ENCODE measurements around the gene HSBP1L1. TPM values are rescaled to one million over a fixed set of nuclear protein-coding genes. Genes with fewer than 3 reads are reported as not detected.
A peak's percentile ranks its signal among the peaks of the same experiment; 100 is the strongest.

The HSBP1L1 gene
- total and polyA plus RNA-seq, 4 experiments from 2014 or later = 12.7 to 34.8 (median 24.5) TPM

GRCh38 chr18:79962835-79963657 lies 1.4 kb upstream of the HSBP1L1 start:
- POLR2A ChIA-PET (ENCODE audit: partially characterized antibody) = interaction anchor here (0.9 to 1.0 kb wide), 3 partner anchors 11 to 147 kb away, joined by 3 read pairs; partner anchors contain the start of gene SLC66A2
- Histone ChIP-seq H3K9me3 (ENCODE audit: control insufficient read depth in 1 of 2, low read length in 2 of 2) (no peaks in the 10 kb centered on the region), H3K27ac (ENCODE audit: low read depth, low read length) (peak overlapping the region; percentile 54), H3K27me3 (ENCODE audit: insufficient read depth, low read length) (no peaks in the 10 kb centered on the region), H3K4me3 (ENCODE audit: low read length in 2 of 2) (peak overlapping the region in 1 of 2 donors; percentile 13), H3K36me3 (ENCODE audit: insufficient read depth, low read length) (no peaks in the 10 kb centered on the region), H3K4me1 (ENCODE audit: insufficient read depth, low read length) (peaks cover 38% of the 10 kb centered on the region)
- DNase-seq = peak; percentile 45 to 77 (median 52)
- H3K4me1 Mint-ChIP-seq = peaks cover 17 to 42% (median 29%) of the 10 kb centered on the region in 4 donors
- peak overlapping the region; percentile 71 to 85 (median 80) for H3K4me3 Mint-ChIP-seq
- CTCF ChIA-PET (ENCODE audit: partially characterized antibody) = interaction anchor here (0.8 to 2.4 kb wide), 5 partner anchors 8 to 196 kb away, joined by 3 to 10 read pairs (median 3); partner anchors contain the start of genes SLC66A2 and TXNL4A
- intact Hi-C loops (cut with micrococcal nuclease) = loop anchor here (10.0 kb wide), 1 partner anchor 438 kb away; no protein-coding TSS in a partner anchor
- peaks cover 0 to 2% (median 0%) of the 10 kb centered on the region in 8 donors for H3K9me3 Mint-ChIP-seq
- peaks cover 0 to 3% of the 10 kb centered on the region in 2 donors for H3K27me3 Mint-ChIP-seq
- peaks cover 0 to 4% of the 10 kb centered on the region in 2 donors for H3K36me3 Mint-ChIP-seq
- H3K27ac Mint-ChIP-seq = peak overlapping the region; percentile 76 to 96 (median 88)

GRCh38 chr18:79963658-79964329 lies 649 bp upstream of the HSBP1L1 start:
- Mint-ChIP-seq H3K36me3 (peaks cover 0 to 4% of the 10 kb centered on the region in 2 donors), H3K4me1 (peaks cover 17 to 42% (median 29%) of the 10 kb centered on the region in 4 donors), H3K9me3 (peaks cover 0 to 2% (median 0%) of the 10 kb centered on the region in 8 donors), H3K4me3 (peak overlapping the region; percentile 53 to 85 (median 80)), H3K27ac (peak overlapping the region in 5 of 7 donors; percentile 30 to 77 (median 41)), H3K27me3 (peaks cover 0 to 3% of the 10 kb centered on the region in 2 donors)
- Histone ChIP-seq H3K36me3 (ENCODE audit: insufficient read depth, low read length) (no peaks in the 10 kb centered on the region), H3K27me3 (ENCODE audit: insufficient read depth, low read length) (no peaks in the 10 kb centered on the region), H3K9me3 (ENCODE audit: control insufficient read depth in 1 of 2, low read length in 2 of 2) (no peaks in the 10 kb centered on the region), H3K4me1 (ENCODE audit: insufficient read depth, low read length) (peaks cover 38% of the 10 kb centered on the region), H3K4me3 (ENCODE audit: low read length in 2 of 2) (peak overlapping the region in 1 of 2 donors; percentile 62), H3K27ac (ENCODE audit: low read depth, low read length) (peak overlapping the region; percentile 54)
- no peak for DNase-seq
- CTCF ChIA-PET (ENCODE audit: partially characterized antibody) = interaction anchor here (0.8 to 2.4 kb wide), 4 partner anchors 9 to 24 kb away, joined by 3 to 10 read pairs (median 6); partner anchors contain the start of genes SLC66A2 and TXNL4A
- intact Hi-C loops (cut with micrococcal nuclease) = loop anchor here (1.0 to 10.0 kb wide), 3 partner anchors 12 to 439 kb away; partner anchors contain the start of genes SLC66A2 and TXNL4A
- POLR2A ChIA-PET (ENCODE audit: partially characterized antibody) = interaction anchor here (0.9 to 2.5 kb wide), 7 partner anchors 10 to 146 kb away, joined by 3 to 11 read pairs (median 4); partner anchors contain the start of genes RBFA and SLC66A2

GRCh38 chr18:79965119-79965902 lies 868 bp downstream of the HSBP1L1 start:
- intact Hi-C loops (cut with micrococcal nuclease) = loop anchor here (10.0 kb wide), 1 partner anchor 441 kb away; no protein-coding TSS in a partner anchor
- H3K27ac ChIP-seq (ENCODE audit: low read depth, low read length) = peak overlapping the region; percentile 54
- DNase-seq = peak; percentile 22 to 44 (median 36)

GRCh38 chr18:79970419-79971133 lies 6.1 kb downstream of the HSBP1L1 start:
- Histone ChIP-seq H3K27me3 (ENCODE audit: insufficient read depth, low read length) (no peaks in the 10 kb centered on the region), H3K4me1 (ENCODE audit: insufficient read depth, low read length) (peaks cover 1% of the 10 kb centered on the region), H3K4me3 (ENCODE audit: low read length in 2 of 2) (no peak overlapping the region), H3K9me3 (ENCODE audit: control insufficient read depth in 1 of 2, low read length in 2 of 2) (no peaks in the 10 kb centered on the region), H3K36me3 (ENCODE audit: insufficient read depth, low read length) (peaks cover 46% of the 10 kb centered on the region), H3K27ac (ENCODE audit: low read depth, low read length) (no peak overlapping the region)
- DNase-seq = no peak
- POLR2A ChIA-PET (ENCODE audit: partially characterized antibody) = no interaction called here
- H3K36me3 Mint-ChIP-seq = peaks cover 39 to 58% of the 10 kb centered on the region in 2 donors
- CTCF ChIA-PET (ENCODE audit: partially characterized antibody) = no interaction called here
- intact Hi-C loops (cut with micrococcal nuclease) = no loop called here
- H3K4me3 Mint-ChIP-seq = no peak overlapping the region
- H3K4me1 Mint-ChIP-seq = peaks cover 3 to 23% (median 7%) of the 10 kb centered on the region in 4 donors
- peak overlapping the region in 3 of 7 donors; percentile 13 to 73 (median 61) for H3K27ac Mint-ChIP-seq
- H3K27me3 Mint-ChIP-seq = no peaks in the 10 kb centered on the region
- H3K9me3 Mint-ChIP-seq = peaks cover 0 to 1% (median 0%) of the 10 kb centered on the region in 8 donors

More at GRCh38 chr18:79965119-79965902, 868 bp downstream of the HSBP1L1 start:
- H3K27me3 ChIP-seq (ENCODE audit: insufficient read depth, low read length) = no peaks in the 10 kb centered on the region
- Mint-ChIP-seq H3K27ac (peak overlapping the region; percentile 85 to 94 (median 90)), H3K36me3 (peaks cover 0 to 13% of the 10 kb centered on the region in 2 donors), H3K27me3 (peaks cover 0 to 3% of the 10 kb centered on the region in 2 donors), H3K4me1 (peaks cover 15 to 45% (median 26%) of the 10 kb centered on the region in 4 donors), H3K9me3 (peaks cover 0 to 2% (median 0%) of the 10 kb centered on the region in 8 donors), H3K4me3 (peak overlapping the region; percentile 82 to 92 (median 86))
- H3K4me1 ChIP-seq (ENCODE audit: insufficient read depth, low read length) = peaks cover 31% of the 10 kb centered on the region
- POLR2A ChIA-PET (ENCODE audit: partially characterized antibody) = interaction anchor here (1.4 to 2.5 kb wide), 4 partner anchors 14 to 69 kb away, joined by 4 to 11 read pairs (median 6); partner anchors contain the start of genes RBFA and SLC66A2
- peaks cover 3% of the 10 kb centered on the region for H3K36me3 ChIP-seq (ENCODE audit: insufficient read depth, low read length)
- H3K4me3 ChIP-seq (ENCODE audit: low read length in 2 of 2) = peak overlapping the region; percentile 52 to 62
- CTCF ChIA-PET (ENCODE audit: partially characterized antibody) = interaction anchor here (1.0 kb wide), 1 partner anchor 20 kb away, joined by 3 read pairs; no protein-coding TSS in a partner anchor
- H3K9me3 ChIP-seq (ENCODE audit: control insufficient read depth in 1 of 2, low read length in 2 of 2) = no peaks in the 10 kb centered on the region

- ChIA-PET CTCF (ENCODE audit: partially characterized antibody) (no interaction called here), POLR2A (ENCODE audit: partially characterized antibody) (no interaction called here)
- Histone ChIP-seq H3K27ac (ENCODE audit: low read depth, low read length) (no peak overlapping the region), H3K27me3 (ENCODE audit: insufficient read depth, low read length) (no peaks in the 10 kb centered on the region), H3K36me3 (ENCODE audit: insufficient read depth, low read length) (peaks cover 53% of the 10 kb centered on the region), H3K4me3 (ENCODE audit: low read length in 2 of 2) (no peak overlapping the region), H3K9me3 (ENCODE audit: control insufficient read depth in 1 of 2, low read length in 2 of 2) (no peaks in the 10 kb centered on the region), H3K4me1 (ENCODE audit: insufficient read depth, low read length) (no peaks in the 10 kb centered on the region)
- H3K4me1 Mint-ChIP-seq = peaks cover 2 to 24% (median 8%) of the 10 kb centered on the region in 4 donors
- intact Hi-C loops (cut with micrococcal nuclease) = no loop called here
- no peak for DNase-seq
- H3K4me3 Mint-ChIP-seq = no peak overlapping the region
- H3K27ac Mint-ChIP-seq = peak overlapping the region in 6 of 7 donors; percentile 17 to 81 (median 38)
- H3K36me3 Mint-ChIP-seq = peaks cover 42 to 65% of the 10 kb centered on the region in 2 donors
- H3K27me3 Mint-ChIP-seq = no peaks in the 10 kb centered on the region
- peaks cover 0 to 1% (median 0%) of the 10 kb centered on the region in 8 donors for H3K9me3 Mint-ChIP-seq
Observed at GRCh38 chr18:79971211-79971952, 6.9 kb downstream of the HSBP1L1 start.
